Measurements from ENCODE around the gene LRP3.

Gene LRP3

GRCh38 chr19:33215438-33216197 lies 21.5 kb downstream of the LRP3 start:
- no peak for DNase-seq
- TF ChIP-seq EZH2phosphoT487 (IDR thresholded peaks at IDR 0.05; ENCODE audit: low read length) (no peak), CTCF (IDR thresholded peaks at IDR 0.05; ENCODE audit: low read length) (no peak), EZH2 (optimal IDR thresholded peaks at IDR 0.05; ENCODE audit: low read depth, low read length) (no peak)
- Histone ChIP-seq H3K27ac (ENCODE audit: low read length) (no peak overlapping the region), H2AFZ (ENCODE audit: low read length) (no peak overlapping the region), H3K9me2 (replicated peaks; ENCODE audit: insufficient read depth, low read length) (no peaks in the 10 kb centered on the region), H3K4me2 (ENCODE audit: low read depth, low read length) (no peak overlapping the region), H3K9ac (ENCODE audit: low read length) (no peak overlapping the region), H3F3A (ENCODE audit: insufficient read depth, low read length) (no peaks in the 10 kb centered on the region), H3K79me2 (ENCODE audit: low read length) (no peaks in the 10 kb centered on the region), H3K27me3 (replicated peaks; ENCODE audit: insufficient read depth, low read length) (peaks cover 90% of the 10 kb centered on the region), H3K36me3 (replicated peaks; ENCODE audit: insufficient read depth, low read length) (no peaks in the 10 kb centered on the region), H3K9me3 (replicated peaks; ENCODE audit: insufficient read depth, low read length) (no peaks in the 10 kb centered on the region), H3K4me1 (ENCODE audit: low read length) (no peaks in the 10 kb centered on the region), H4K20me1 (ENCODE audit: insufficient read depth, low read length) (no peaks in the 10 kb centered on the region), H3K4me3 (ENCODE audit: low read length) (no peak overlapping the region)

- DNase-seq: no peak
- Histone ChIP-seq H2AFZ (ENCODE audit: low read length) (no peak overlapping the region), H3K4me2 (ENCODE audit: low read depth, low read length) (no peak overlapping the region), H3K9me2 (replicated peaks; ENCODE audit: insufficient read depth, low read length) (no peaks in the 10 kb centered on the region), H3F3A (ENCODE audit: insufficient read depth, low read length) (no peaks in the 10 kb centered on the region), H3K79me2 (ENCODE audit: low read length) (no peaks in the 10 kb centered on the region), H3K36me3 (replicated peaks; ENCODE audit: insufficient read depth, low read length) (no peaks in the 10 kb centered on the region), H3K9me3 (replicated peaks; ENCODE audit: insufficient read depth, low read length) (no peaks in the 10 kb centered on the region), H3K9ac (ENCODE audit: low read length) (no peak overlapping the region), H3K27me3 (replicated peaks; ENCODE audit: insufficient read depth, low read length) (peaks cover 90% of the 10 kb centered on the region), H3K4me3 (ENCODE audit: low read length) (no peak overlapping the region), H4K20me1 (ENCODE audit: insufficient read depth, low read length) (no peaks in the 10 kb centered on the region), H3K4me1 (ENCODE audit: low read length) (no peaks in the 10 kb centered on the region), H3K27ac (ENCODE audit: low read length) (no peak overlapping the region)
- TF ChIP-seq EZH2phosphoT487 (IDR thresholded peaks at IDR 0.05; ENCODE audit: low read length): no peak
- TF ChIP-seq EZH2 (optimal IDR thresholded peaks at IDR 0.05; ENCODE audit: low read depth, low read length): no peak
- TF ChIP-seq CTCF (IDR thresholded peaks at IDR 0.05; ENCODE audit: low read length): no peak
Observed at GRCh38 chr19:33216198-33216830, 22.2 kb downstream of the LRP3 start.

- no peak for DNase-seq
- no peaks in the 10 kb centered on the region for H3K79me2 ChIP-seq (ENCODE audit: low read length)
- no peaks in the 10 kb centered on the region for H3K9me3 ChIP-seq (replicated peaks; ENCODE audit: insufficient read depth, low read length)
- no peak overlapping the region for H3K9ac ChIP-seq (ENCODE audit: low read length)
- H3F3A ChIP-seq (ENCODE audit: insufficient read depth, low read length): no peaks in the 10 kb centered on the region
- no peaks in the 10 kb centered on the region for H3K36me3 ChIP-seq (replicated peaks; ENCODE audit: insufficient read depth, low read length)
- no peak overlapping the region for H3K4me3 ChIP-seq (ENCODE audit: low read length)
- H4K20me1 ChIP-seq (ENCODE audit: insufficient read depth, low read length): no peaks in the 10 kb centered on the region
- H2AFZ ChIP-seq (ENCODE audit: low read length): no peak overlapping the region
- H3K4me1 ChIP-seq (ENCODE audit: low read length): no peaks in the 10 kb centered on the region
- H3K27ac ChIP-seq (ENCODE audit: low read length): no peak overlapping the region
- no peaks in the 10 kb centered on the region for H3K9me2 ChIP-seq (replicated peaks; ENCODE audit: insufficient read depth, low read length)
- TF ChIP-seq EZH2 (optimal IDR thresholded peaks at IDR 0.05; ENCODE audit: low read depth, low read length): no peak
- TF ChIP-seq CTCF (IDR thresholded peaks at IDR 0.05; ENCODE audit: low read length): no peak
- TF ChIP-seq EZH2phosphoT487 (IDR thresholded peaks at IDR 0.05; ENCODE audit: low read length): no peak
- no peak overlapping the region for H3K4me2 ChIP-seq (ENCODE audit: low read depth, low read length)
- peaks cover 87% of the 10 kb centered on the region for H3K27me3 ChIP-seq (replicated peaks; ENCODE audit: insufficient read depth, low read length)
Observed at GRCh38 chr19:33217881-33218280, 23.8 kb downstream of the LRP3 start.

Measured in MM.1S (cell line).